Endothelial cell (in vitro differentiated cells): ENCODE data around the gene SYNDIG1. TPM values are rescaled to one million over a fixed set of nuclear protein-coding genes. Genes with fewer than 3 reads are reported as not detected.

Experiments
- DNase-seq: peaks from one replicate; pipeline ENCODE4 v3.0.0; 2021; ENCODE audit warnings: low spot score
- H3K27ac Mint-ChIP-seq: one replicate; pipeline ENCODE4 v1.8.0; 2021; ENCODE audit warnings: mixed read lengths, inconsistent platforms; ENCODE audit not compliant: unreplicated experiment
- H3K27me3 Mint-ChIP-seq: one replicate; pipeline ENCODE4 v1.8.0; 2021; ENCODE audit warnings: mild to moderate bottlenecking, moderate library complexity, mixed read lengths, inconsistent platforms; ENCODE audit not compliant: unreplicated experiment
- H3K36me3 Mint-ChIP-seq: one replicate; pipeline ENCODE4 v1.8.0; 2021; ENCODE audit warnings: mild to moderate bottlenecking, low read depth, mixed read lengths, inconsistent platforms; ENCODE audit not compliant: unreplicated experiment
- H3K4me1 Mint-ChIP-seq: one replicate; pipeline ENCODE4 v1.8.0; 2021; ENCODE audit warnings: mild to moderate bottlenecking, mixed read lengths, inconsistent platforms; ENCODE audit not compliant: unreplicated experiment
- H3K4me3 Mint-ChIP-seq: one replicate; pipeline ENCODE4 v1.8.0; 2021; ENCODE audit warnings: mild to moderate bottlenecking, mixed read lengths, inconsistent platforms; ENCODE audit not compliant: unreplicated experiment
- H3K9me3 Mint-ChIP-seq: one replicate; pipeline ENCODE4 v1.8.0; 2021; ENCODE audit warnings: mixed read lengths, inconsistent platforms; ENCODE audit not compliant: unreplicated experiment
- total RNA-seq: library from RNA; stranded (reverse); fragmentation: NEBNext Ultra II Directional; extraction: Animal tissue kit (Norgen Biotek cat#: 25700); gene quantifications from one replicate; pipeline ENCODE4 v1.2.1, GENCODE V29; 2021; ENCODE audit not compliant: unreplicated experiment
- TF ChIP-seq, protein P1 (sequence below): fragments of 200-600 bp; sonication (generic); IDR thresholded peaks from one replicate; pipeline ENCODE4 v1.5.0; 2021; ENCODE audit warnings: antibody characterized with exemption; ENCODE audit not compliant: unreplicated experiment

The SYNDIG1 gene
- total RNA-seq, 1 donor from 2014 or later: 8.1 TPM

DNA sequence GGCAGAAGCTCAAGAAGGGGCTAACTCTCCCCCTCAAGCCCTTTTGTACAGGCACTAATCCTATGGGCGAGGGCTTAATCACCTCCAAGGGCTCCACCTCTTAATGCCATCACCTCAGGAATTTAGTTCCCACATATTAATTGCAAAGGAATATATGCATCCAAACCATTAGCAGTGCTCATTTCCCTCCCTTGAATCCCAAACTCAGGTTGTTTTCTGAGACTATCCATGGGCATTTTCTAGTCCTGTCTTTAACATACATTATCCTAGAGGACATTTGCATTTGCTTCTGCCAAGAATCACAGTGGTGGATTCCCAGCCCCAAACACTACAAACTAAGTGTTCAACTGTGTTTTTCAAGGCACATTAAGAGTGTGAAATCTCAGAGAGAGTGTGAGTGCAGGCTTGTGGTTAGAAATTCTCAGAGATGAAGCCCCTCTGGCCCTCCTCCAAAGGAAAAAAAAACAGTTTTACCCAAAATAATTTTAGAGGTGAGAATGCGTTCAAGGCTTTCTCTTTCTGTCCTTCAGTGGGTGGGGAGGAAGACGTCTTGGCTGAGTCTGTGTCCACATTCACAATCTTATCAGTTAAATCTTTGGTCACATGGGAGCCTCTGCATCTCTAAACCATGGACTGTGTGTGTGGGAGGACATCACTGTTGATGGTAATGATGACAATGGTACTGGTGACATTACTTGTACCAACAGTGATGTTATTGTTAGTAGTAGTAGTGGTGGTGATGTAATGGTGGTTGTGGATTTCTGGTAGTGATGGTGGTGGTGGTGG is 59.3 kb downstream of the SYNDIG1 start:
- H3K36me3 Mint-ChIP-seq: no peaks in the 10 kb centered on the region
- H3K27me3 Mint-ChIP-seq: no peaks in the 10 kb centered on the region
- DNase-seq: no peak
- no peak overlapping the region for H3K4me3 Mint-ChIP-seq
- H3K9me3 Mint-ChIP-seq: no peaks in the 10 kb centered on the region
- TF ChIP-seq, protein P1, sequence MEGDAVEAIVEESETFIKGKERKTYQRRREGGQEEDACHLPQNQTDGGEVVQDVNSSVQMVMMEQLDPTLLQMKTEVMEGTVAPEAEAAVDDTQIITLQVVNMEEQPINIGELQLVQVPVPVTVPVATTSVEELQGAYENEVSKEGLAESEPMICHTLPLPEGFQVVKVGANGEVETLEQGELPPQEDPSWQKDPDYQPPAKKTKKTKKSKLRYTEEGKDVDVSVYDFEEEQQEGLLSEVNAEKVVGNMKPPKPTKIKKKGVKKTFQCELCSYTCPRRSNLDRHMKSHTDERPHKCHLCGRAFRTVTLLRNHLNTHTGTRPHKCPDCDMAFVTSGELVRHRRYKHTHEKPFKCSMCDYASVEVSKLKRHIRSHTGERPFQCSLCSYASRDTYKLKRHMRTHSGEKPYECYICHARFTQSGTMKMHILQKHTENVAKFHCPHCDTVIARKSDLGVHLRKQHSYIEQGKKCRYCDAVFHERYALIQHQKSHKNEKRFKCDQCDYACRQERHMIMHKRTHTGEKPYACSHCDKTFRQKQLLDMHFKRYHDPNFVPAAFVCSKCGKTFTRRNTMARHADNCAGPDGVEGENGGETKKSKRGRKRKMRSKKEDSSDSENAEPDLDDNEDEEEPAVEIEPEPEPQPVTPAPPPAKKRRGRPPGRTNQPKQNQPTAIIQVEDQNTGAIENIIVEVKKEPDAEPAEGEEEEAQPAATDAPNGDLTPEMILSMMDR: no peak
- H3K27ac Mint-ChIP-seq: no peak overlapping the region
- H3K4me1 Mint-ChIP-seq: no peaks in the 10 kb centered on the region

GRCh38 chr20:24529369-24529719 is 59.9 kb downstream of the SYNDIG1 start:
- Mint-ChIP-seq H3K27me3 (no peaks in the 10 kb centered on the region), H3K27ac (no peak overlapping the region), H3K4me3 (no peak overlapping the region), H3K36me3 (no peaks in the 10 kb centered on the region), H3K9me3 (no peaks in the 10 kb centered on the region), H3K4me1 (no peaks in the 10 kb centered on the region)
- TF ChIP-seq, protein P1: no peak
- no peak for DNase-seq

GRCh38 chr20:24530131-24530680 is 60.8 kb downstream of the SYNDIG1 start:
- no peaks in the 10 kb centered on the region for H3K36me3 Mint-ChIP-seq
- no peaks in the 10 kb centered on the region for H3K9me3 Mint-ChIP-seq
- H3K4me1 Mint-ChIP-seq: no peaks in the 10 kb centered on the region
- H3K27me3 Mint-ChIP-seq: no peaks in the 10 kb centered on the region
- TF ChIP-seq, protein P1: no peak
- no peak for DNase-seq
- no peak overlapping the region for H3K27ac Mint-ChIP-seq
- H3K4me3 Mint-ChIP-seq: no peak overlapping the region

GRCh38 chr20:24531202-24531601 is 61.8 kb downstream of the SYNDIG1 start:
- Mint-ChIP-seq H3K9me3 (no peaks in the 10 kb centered on the region), H3K27ac (no peak overlapping the region), H3K36me3 (no peaks in the 10 kb centered on the region), H3K27me3 (no peaks in the 10 kb centered on the region), H3K4me1 (no peaks in the 10 kb centered on the region), H3K4me3 (no peak overlapping the region)
- no peak for DNase-seq
- TF ChIP-seq, protein P1: no peak
